DOHH2 (cell line): ENCODE measurements around the gene POTEI.
"Not testable (repeated sequence)": the region's sequence is repeated elsewhere in the genome, so short reads cannot be mapped to it uniquely, and the experiment has no call there.

ENCODE experiments used
- EZH2phosphoT487 ChIP-seq: fragments of 200-600 bp; sonication (generic); IDR thresholded peaks from 2 replicates; pipeline ENCODE4 v1.6.1; 2017; ENCODE audit warnings: borderline replicate concordance, mild to moderate bottlenecking, antibody characterized with exemption, low read length, moderate library complexity, mixed read lengths
- TF ChIP-seq, protein P1 (sequence below): fragments of 200-600 bp; sonication (generic); IDR thresholded peaks from one replicate; pipeline ENCODE4 v1.5.1; 2014; ENCODE audit warnings: antibody characterized with exemption, mild to moderate bottlenecking, low read depth, low read length; ENCODE audit not compliant: poor library complexity, severe bottlenecking

- TF ChIP-seq, protein P1, sequence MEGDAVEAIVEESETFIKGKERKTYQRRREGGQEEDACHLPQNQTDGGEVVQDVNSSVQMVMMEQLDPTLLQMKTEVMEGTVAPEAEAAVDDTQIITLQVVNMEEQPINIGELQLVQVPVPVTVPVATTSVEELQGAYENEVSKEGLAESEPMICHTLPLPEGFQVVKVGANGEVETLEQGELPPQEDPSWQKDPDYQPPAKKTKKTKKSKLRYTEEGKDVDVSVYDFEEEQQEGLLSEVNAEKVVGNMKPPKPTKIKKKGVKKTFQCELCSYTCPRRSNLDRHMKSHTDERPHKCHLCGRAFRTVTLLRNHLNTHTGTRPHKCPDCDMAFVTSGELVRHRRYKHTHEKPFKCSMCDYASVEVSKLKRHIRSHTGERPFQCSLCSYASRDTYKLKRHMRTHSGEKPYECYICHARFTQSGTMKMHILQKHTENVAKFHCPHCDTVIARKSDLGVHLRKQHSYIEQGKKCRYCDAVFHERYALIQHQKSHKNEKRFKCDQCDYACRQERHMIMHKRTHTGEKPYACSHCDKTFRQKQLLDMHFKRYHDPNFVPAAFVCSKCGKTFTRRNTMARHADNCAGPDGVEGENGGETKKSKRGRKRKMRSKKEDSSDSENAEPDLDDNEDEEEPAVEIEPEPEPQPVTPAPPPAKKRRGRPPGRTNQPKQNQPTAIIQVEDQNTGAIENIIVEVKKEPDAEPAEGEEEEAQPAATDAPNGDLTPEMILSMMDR: not testable (repeated sequence)
- not testable (repeated sequence) for TF ChIP-seq EZH2phosphoT487
These were observed 21.1 kb upstream of the POTEI start for GRCh38 chr2:130530212-130530611.
